Nephron (organoid): ENCODE measurements around the gene GIPR.
A peak's percentile ranks its signal among the peaks of the same experiment; 100 is the strongest.
"Not testable (repeated sequence)": the region's sequence is repeated elsewhere in the genome, so short reads cannot be mapped to it uniquely, and the experiment has no call there.

Experiments used
- H3K27ac Mint-ChIP-seq, 3 experiments: 2 replicates each; pipeline ENCODE4 v1.8.0; 2020; ENCODE audit warnings: mixed read lengths in 3 of 3, mild to moderate bottlenecking in 2 of 3, moderate library complexity in 1 of 3
- H3K27me3 Mint-ChIP-seq: 2 replicates; pipeline ENCODE4 v1.8.0; 2021; ENCODE audit warnings: low read depth, mild to moderate bottlenecking, moderate library complexity, mixed read lengths
- H3K36me3 Mint-ChIP-seq: 2 replicates; pipeline ENCODE4 v1.8.0; 2020; ENCODE audit warnings: low read depth, mixed read lengths
- H3K4me1 Mint-ChIP-seq: 2 replicates; pipeline ENCODE4 v1.8.0; 2020; ENCODE audit warnings: mixed read lengths
- H3K4me3 Mint-ChIP-seq, 3 experiments: 2 replicates each; pipeline ENCODE4 v1.8.0; 2020; ENCODE audit warnings: mild to moderate bottlenecking in 3 of 3, mixed read lengths in 3 of 3, moderate library complexity in 2 of 3
- H3K9me3 Mint-ChIP-seq: 2 replicates; pipeline ENCODE4 v1.8.0; 2020; ENCODE audit warnings: mixed read lengths
- TF ChIP-seq, protein P1 (sequence below), 3 experiments: fragments of 200-600 bp; sonication (generic); IDR thresholded peaks; one replicate each; pipeline ENCODE4 v1.5.0; 2021; ENCODE audit warnings: antibody characterized with exemption in 3 of 3; ENCODE audit not compliant: unreplicated experiment in 3 of 3

GIPR gene, protein sequence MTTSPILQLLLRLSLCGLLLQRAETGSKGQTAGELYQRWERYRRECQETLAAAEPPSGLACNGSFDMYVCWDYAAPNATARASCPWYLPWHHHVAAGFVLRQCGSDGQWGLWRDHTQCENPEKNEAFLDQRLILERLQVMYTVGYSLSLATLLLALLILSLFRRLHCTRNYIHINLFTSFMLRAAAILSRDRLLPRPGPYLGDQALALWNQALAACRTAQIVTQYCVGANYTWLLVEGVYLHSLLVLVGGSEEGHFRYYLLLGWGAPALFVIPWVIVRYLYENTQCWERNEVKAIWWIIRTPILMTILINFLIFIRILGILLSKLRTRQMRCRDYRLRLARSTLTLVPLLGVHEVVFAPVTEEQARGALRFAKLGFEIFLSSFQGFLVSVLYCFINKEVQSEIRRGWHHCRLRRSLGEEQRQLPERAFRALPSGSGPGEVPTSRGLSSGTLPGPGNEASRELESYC

DNA sequence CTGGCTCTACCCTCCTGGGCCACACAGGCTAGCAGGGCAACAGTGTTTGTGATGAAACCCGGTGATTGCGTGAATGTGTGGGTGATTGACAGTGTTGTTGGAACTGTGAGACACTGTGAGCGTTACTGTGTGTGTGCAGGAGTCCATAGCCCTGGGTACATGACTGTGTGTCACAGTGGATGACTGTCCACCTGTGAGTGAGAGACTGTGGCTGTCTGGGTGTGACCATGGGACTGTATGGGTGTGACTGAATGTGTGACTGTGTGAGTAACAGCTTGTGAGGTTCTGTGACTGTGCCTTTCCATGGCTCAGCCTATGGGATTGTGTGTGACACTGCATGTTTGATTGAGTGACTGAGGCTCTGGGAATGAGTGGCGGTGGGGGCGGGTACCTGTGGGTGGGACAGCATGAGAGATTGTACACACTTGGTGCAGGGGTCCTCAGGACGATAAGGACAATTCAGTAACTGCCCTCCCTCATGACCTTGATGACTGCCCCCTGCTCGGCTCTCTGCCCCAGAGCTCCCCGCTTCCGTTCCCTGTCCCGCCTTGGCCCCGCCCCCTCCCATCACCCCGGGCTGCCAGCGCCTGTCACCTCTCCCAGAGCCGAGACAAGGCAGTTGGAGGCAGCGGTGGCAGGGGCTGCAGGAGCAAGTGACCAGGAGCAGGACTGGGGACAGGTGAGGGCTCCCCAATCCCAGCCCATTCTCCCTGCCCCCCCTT, at the start of gene GIPR:
GIPR (plus strand) TSS at position 602 of the 722 bp plus-strand sequence. CDS start 1,300 bp downstream, outside the sequence.
- H3K27ac Mint-ChIP-seq: no peak within 1 kb of the TSS
- H3K4me3 Mint-ChIP-seq: peak within 1 kb of the TSS; percentile 56 to 65 (median 60)
- H3K27me3 Mint-ChIP-seq: peaks cover 77% of the 10 kb centered on the region
- no peaks in the 10 kb centered on the region for H3K36me3 Mint-ChIP-seq
- TF ChIP-seq, protein P1, sequence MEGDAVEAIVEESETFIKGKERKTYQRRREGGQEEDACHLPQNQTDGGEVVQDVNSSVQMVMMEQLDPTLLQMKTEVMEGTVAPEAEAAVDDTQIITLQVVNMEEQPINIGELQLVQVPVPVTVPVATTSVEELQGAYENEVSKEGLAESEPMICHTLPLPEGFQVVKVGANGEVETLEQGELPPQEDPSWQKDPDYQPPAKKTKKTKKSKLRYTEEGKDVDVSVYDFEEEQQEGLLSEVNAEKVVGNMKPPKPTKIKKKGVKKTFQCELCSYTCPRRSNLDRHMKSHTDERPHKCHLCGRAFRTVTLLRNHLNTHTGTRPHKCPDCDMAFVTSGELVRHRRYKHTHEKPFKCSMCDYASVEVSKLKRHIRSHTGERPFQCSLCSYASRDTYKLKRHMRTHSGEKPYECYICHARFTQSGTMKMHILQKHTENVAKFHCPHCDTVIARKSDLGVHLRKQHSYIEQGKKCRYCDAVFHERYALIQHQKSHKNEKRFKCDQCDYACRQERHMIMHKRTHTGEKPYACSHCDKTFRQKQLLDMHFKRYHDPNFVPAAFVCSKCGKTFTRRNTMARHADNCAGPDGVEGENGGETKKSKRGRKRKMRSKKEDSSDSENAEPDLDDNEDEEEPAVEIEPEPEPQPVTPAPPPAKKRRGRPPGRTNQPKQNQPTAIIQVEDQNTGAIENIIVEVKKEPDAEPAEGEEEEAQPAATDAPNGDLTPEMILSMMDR (IDR thresholded peaks at IDR 0.05; ENCODE audit: unreplicated experiment in 3 of 3): no peak
- H3K4me1 Mint-ChIP-seq: peaks cover 9% of the 10 kb centered on the region
- H3K9me3 Mint-ChIP-seq: no peaks in the 10 kb centered on the region

DNA sequence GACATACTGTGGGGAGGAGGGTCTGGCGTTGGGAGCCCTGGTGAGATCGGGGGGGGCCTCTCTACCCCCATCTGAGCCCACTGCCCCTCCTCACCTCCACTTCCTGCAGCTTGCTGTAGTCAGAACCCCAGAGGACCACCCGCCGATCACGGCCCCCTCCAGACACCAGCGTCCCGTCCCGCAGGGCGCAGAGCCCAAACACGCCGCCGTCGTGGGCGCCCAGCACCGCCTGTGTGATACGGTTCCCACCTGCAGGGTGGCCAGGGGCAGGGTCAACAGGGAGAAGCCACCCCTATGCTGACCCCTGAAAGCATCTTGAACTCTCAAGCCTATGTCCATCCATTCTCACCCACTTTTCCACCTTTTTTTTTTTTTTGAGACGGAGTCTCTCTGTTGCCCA, 46.6 kb upstream of the GIPR start:
- H3K9me3 Mint-ChIP-seq: no peaks in the 10 kb centered on the region
- H3K27ac Mint-ChIP-seq: no peak overlapping the region

DNA sequence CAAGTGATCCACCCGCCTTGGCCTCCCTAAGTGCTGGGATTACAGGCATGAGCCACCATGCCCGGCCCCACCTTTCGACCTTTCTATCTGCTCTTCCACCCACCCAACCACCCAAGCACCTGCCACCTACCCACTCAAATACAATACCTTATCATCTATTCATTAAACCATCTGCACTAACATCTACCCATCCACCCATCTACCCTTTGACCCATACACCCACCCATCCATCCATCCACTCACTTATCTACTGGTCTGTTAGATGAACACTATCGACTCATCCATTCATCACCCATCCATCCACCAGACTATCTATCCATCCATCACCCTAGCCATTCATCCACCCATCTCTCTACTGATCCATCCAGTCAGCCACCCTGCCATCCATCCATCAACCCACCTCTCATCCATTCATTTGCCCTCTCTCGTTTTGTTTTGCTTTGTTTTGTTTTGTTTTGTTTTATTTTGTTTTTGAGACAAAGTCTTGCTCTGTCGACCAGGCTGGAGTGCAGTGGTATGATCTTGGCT, 46.0 kb upstream of the GIPR start:
- peaks cover 29% of the 10 kb centered on the region for H3K36me3 Mint-ChIP-seq
- no peaks in the 10 kb centered on the region for H3K4me1 Mint-ChIP-seq
- no peak overlapping the region for H3K4me3 Mint-ChIP-seq
- no peaks in the 10 kb centered on the region for H3K27me3 Mint-ChIP-seq
- TF ChIP-seq, protein P1 (IDR thresholded peaks at IDR 0.05; ENCODE audit: unreplicated experiment in 3 of 3): no peak
- no peaks in the 10 kb centered on the region for H3K9me3 Mint-ChIP-seq
- no peak overlapping the region for H3K27ac Mint-ChIP-seq

More for the DNA sequence above, 46.6 kb upstream of the GIPR start:
- peaks cover 29% of the 10 kb centered on the region for H3K36me3 Mint-ChIP-seq
- H3K4me1 Mint-ChIP-seq: no peaks in the 10 kb centered on the region
- H3K27me3 Mint-ChIP-seq: no peaks in the 10 kb centered on the region
- TF ChIP-seq, protein P1 (IDR thresholded peaks at IDR 0.05; ENCODE audit: unreplicated experiment in 3 of 3): no peak
- H3K4me3 Mint-ChIP-seq: no peak overlapping the region

DNA sequence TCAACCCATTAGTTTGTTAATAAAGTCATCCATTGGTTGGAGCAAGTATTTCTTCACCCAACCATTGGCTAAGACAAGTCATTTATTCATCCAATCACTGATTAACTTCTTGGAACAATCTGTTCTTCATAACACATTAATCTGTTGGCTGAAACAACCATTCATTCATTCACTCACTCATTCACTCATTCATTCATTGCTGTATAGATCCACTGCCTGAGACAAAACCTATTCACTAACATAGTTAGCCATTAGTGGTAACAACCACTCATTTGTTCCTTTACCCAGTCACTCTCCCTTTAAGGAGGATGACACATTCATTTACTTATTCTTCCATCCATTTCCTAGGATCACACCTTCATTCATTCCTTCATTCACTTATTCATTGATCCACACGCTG, 44.0 kb upstream of the GIPR start:
- TF ChIP-seq, protein P1 (IDR thresholded peaks at IDR 0.05; ENCODE audit: unreplicated experiment in 3 of 3): no peak
- Mint-ChIP-seq H3K4me1 (no peaks in the 10 kb centered on the region), H3K36me3 (peaks cover 29% of the 10 kb centered on the region), H3K27ac (no peak overlapping the region), H3K9me3 (no peaks in the 10 kb centered on the region), H3K4me3 (no peak overlapping the region), H3K27me3 (no peaks in the 10 kb centered on the region)

DNA sequence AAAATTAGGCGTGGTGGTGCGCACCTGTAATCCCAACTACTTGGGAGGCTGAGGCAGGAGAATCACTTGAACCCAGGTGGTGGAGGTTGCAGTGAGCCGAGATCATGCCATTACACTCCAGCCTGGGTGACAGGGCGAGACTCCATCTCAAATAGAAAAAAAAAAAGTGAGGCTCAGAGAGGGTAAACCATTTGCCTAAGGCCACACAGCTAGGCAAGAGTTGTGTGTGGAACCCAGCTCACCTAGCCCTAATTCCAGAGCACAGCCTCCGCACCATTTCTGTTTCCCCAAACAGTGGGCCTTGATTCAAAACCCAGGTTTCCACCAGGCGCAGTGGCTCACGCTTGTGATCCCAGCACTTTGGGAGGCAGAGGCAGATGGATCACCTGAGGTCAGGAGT, 39.8 kb upstream of the GIPR start:
- H3K4me3 Mint-ChIP-seq, H3K27me3 Mint-ChIP-seq, H3K9me3 Mint-ChIP-seq, H3K27ac Mint-ChIP-seq, H3K4me1 Mint-ChIP-seq: not testable (repeated sequence)
- peaks cover 15% of the 10 kb centered on the region for H3K36me3 Mint-ChIP-seq

DNA sequence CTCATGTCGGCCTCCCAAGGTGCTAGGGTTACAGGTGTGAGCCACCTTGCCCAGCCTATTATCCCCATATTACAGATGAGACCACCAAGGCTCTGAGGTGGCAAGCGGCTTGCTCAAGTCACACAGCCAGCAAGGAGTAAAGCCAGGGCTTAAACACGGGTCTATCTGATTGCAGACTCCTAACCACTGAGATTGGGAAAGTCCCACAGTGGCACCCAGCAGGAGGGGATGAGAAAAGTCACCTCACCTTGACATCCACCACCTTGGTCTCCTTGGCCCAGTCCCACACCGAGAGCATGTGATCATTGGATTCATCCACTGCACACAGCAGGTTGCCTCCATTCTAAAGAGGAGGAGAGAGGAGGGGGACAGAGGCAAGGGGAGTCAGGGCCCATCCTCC, 38.3 kb upstream of the GIPR start:
- no peaks in the 10 kb centered on the region for H3K9me3 Mint-ChIP-seq
- H3K36me3 Mint-ChIP-seq: peaks cover 8% of the 10 kb centered on the region
- TF ChIP-seq, protein P1 (IDR thresholded peaks at IDR 0.05; ENCODE audit: unreplicated experiment in 3 of 3): no peak
- H3K4me3 Mint-ChIP-seq: no peak overlapping the region
- no peak overlapping the region for H3K27ac Mint-ChIP-seq
- H3K4me1 Mint-ChIP-seq: no peaks in the 10 kb centered on the region
- no peaks in the 10 kb centered on the region for H3K27me3 Mint-ChIP-seq
